Measurements from ENCODE around the gene MEF2B.

The MEF2B gene

DNA sequence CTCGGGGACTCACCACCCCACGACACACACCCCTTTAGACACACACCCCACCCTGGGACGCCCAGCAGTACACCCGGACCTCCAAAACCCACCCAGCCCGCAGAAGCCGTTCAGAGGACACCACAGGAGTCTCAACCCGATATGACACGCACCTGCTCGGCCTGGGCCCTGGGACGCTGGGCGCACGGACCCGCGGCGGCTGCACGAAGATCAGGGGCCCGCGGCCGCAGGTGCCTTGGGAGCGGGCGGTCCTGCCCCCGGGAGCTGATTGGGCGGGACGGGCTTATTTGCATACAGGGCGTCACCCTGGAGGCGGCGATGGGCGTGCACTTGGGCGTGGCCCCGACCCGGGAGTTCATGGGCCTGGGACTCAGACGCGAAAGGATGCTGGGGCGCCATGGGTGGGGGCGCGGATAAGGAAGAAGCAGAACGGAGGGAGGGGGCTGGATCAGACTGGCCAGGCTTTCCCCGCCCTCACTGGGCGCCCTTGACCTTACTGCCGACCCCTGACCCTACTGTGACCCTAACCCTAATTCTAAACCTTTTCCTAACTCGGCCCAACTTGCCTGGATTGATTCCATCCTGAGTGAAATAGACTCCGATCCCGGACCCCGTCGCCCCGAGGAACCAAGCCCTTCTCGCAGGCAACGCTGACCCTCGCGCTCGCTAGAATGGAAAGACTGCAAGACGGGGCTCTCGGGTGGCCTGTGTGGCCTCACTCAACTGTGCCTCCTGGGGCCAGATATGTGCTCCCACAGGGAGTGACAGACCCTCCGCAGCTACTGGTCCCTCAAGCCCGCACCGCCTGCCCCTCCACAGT is at the start of gene MEF2B:
MEF2B (minus strand) TSS at position 211 of the 820 bp plus-strand sequence. CDS start 19,528 bp downstream, outside the sequence.
- DNase-seq = peak; percentile 92

DNA sequence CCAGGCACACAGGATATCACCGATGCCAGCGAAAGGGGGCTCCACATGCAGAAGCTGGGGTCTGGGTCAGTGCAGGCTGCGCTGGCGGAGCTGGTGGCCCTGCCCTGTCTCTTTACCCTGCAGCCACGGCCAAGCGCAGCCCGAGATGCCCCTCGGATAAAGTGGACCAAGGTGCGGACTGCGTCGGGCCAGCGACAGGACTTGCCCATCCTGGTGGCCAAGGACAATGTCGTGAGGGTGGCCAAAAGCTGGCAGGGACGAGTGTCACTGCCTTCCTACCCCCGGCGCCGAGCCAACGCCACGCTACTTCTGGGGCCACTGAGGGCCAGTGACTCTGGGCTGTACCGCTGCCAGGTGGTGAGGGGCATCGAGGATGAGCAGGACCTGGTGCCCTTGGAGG is 48.8 kb upstream of the MEF2B start:
- no peak for DNase-seq

DNA sequence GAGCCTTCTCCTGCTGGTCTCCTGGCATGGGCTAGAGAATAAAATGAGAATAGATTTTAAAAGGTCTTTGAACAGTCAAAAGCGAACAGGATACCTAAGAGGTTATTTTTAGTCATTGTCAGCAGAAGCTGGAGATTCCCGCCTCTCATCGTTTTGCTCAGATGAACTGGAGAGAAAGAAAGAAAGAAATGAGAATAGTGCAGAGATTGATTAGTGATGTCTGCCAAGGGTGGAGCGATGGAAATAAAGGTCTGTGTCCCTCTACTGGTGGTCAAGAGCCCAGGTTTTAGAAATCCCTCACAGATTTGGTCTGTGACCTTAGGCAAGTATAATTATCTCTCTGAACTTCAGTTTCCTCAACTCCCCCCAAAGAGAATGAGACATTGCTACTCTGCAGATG is 47.0 kb upstream of the MEF2B start:
- no peak for DNase-seq

DNA sequence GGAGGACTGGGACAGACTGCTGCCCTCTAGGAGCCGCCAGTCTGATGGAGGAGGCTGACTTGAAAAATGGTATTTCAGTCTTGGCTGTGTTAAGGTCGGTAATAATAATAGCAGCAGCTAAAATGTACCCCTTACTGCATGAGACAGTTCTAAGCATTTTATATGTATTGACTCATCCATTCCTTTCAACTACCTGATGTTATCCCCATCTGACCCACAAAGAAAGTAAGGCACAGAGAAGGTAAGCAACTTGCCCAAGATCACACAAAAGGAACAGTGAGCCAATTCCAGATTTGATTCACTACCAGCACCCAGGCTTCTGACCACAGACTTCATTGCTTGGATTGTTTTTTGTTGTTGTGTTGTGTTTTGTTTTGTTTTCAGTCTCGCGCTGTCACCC is 45.7 kb upstream of the MEF2B start:
- DNase-seq = no peak

DNA sequence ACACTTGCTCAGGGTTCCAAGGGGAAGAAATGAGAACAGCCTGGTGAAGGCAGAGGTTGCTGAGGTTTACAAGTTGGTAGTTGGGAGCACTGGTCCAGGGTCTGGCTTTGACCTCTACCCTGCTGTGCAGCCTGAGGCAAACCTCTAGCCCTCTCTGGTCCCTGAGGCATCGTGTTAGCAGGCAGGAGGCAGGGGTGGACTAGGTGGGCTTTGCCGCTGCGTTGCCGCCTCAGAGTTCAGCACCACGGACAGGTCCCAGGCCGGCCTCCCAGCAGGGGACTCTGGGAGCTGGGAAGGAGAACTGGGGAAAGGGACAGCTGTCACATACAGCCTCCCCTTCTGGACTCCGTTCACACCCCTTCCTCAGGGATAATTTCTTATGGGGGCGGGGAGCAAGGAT is 44.8 kb upstream of the MEF2B start:
- DNase-seq = peak; percentile 71

DNA sequence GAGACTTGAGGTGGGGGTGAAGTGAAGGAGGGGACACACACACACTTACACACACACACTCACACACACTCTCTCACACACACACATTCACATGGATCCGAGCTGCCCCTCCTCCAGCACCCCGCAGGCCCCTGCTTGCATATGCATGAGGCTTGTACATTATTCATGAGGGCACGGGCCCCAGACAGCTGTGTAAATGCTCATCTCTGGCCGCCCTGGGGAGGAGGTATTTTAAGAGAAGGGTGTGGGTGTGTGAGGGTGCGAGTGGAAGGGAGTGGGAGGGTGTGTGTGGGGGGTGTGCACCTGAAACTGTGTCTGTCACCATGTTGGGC is 44.1 kb upstream of the MEF2B start:
- DNase-seq = no peak

DNA sequence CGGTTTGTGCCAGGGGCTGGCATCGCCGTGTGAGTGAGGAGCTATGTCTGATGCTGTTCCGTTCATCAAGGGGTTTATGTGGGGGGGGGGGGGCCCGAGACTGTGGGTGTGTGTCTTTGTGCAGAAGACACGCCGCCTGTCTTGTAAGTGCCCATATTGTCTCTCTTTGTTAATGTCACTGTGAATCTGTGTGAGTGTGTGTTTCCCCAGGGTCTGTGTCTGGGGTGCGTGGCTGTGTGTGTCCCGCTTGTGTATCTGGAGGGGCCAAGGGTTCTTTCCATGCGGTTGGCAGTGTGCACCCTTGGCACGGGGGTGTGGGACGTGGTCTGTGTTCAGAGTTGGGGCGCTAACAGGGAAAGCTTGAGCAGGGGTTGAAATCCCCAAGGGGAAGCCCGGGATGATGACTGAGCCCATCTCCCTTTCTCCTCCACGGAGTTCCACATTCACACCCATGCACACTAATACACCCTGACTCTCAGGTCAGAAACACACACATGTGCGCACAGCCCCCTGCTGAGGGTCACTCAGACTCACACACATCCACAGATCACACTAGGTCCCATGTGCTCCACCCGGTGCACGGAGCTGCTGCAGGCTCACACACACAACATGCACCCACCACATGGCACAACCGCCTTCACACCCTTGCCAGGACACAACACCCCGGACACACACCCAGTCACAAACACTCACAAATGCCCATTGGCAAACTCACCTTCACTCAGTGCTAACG is 43.5 kb upstream of the MEF2B start:
- no peak for DNase-seq

DNA sequence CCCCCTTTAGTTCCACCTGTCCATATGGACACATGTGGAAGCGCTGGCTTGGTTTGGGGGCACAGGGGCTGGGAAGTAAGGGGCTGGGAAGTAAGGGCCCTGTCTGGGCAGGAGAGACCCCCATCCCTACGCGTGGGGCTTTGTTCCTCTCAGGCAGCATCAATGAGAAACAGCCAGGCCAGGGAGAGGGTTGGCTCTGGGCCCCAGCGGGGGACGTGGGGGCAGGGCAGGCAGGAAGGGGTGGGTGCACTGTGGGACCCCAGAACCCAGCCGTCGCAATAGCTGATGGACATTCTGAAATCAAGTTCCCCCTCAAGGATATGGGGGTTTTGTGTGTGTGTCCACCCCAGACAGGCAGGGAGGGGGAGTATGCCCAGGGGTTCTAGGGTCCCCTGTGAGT is 42.9 kb upstream of the MEF2B start:
- DNase-seq = no peak

DNA sequence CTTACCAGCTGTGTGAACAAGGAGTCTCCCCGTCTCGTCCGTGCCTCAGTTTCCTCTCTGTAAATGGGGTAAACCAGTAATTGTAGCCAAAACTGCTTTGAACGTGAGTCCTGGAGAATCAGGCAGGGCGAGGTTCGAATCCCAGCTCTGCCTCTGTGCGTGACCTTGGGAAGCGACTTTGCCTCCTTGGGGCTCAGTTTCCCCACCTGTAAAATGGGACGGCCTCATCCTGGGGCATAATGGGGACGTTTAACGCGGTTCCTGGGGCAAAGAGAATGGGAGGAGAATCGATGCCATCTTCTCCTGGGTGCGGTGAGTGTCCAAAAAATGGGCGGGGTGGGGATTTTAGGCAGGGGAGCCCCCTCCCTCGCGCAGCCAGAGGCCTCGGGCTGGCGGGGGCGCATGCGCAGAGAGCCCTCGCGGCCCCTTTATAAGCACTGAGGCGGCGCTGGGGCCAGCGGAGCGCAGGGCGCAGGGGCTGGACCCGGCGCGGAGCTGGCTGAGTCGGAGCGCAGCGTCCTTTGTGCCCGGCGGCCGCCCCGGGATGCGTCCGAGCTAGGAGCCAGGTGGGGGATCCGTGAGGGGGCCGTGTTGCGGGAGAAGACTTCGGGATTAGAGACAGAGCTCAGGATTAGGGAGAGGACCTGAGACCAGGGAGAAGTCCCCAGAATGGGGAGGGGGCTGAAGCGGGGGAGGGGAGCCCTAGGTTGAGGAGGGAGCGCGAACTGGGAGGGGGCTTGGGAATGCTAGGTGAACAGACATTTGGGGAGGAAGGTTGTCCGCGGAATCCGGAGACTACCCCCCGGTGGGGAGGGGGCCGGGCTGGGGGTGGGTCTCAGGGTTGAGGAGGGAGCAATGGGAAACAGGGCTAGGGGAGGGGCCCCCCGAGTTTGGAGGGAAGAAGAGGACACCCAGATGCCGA is 41.7 kb upstream of the MEF2B start, which contains the start of gene NCAN:
NCAN (plus strand) TSS at position 460 of the 922 bp plus-strand sequence. CDS start 4,996 bp downstream, outside the sequence.
- DNase-seq = no peak

DNA sequence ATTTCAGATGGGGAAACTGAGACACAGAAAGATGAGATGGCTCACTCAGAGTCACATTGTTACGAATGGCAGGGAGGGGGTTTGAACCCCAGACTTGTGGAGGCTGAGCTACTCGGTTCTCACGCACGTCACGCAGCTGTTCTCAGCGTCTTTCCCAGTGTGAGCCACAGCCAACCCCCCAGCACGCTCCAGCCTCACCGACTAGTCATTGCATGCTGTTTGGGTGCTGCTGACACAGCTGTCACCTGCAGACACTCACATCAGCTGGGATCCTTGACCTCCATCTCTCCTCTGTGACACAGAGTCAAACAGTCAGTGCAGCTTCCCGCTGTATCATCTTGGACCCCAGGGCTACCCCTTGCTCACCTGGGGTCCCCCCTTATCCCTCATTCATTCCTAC is 39.3 kb upstream of the MEF2B start:
- DNase-seq = no peak

DNA sequence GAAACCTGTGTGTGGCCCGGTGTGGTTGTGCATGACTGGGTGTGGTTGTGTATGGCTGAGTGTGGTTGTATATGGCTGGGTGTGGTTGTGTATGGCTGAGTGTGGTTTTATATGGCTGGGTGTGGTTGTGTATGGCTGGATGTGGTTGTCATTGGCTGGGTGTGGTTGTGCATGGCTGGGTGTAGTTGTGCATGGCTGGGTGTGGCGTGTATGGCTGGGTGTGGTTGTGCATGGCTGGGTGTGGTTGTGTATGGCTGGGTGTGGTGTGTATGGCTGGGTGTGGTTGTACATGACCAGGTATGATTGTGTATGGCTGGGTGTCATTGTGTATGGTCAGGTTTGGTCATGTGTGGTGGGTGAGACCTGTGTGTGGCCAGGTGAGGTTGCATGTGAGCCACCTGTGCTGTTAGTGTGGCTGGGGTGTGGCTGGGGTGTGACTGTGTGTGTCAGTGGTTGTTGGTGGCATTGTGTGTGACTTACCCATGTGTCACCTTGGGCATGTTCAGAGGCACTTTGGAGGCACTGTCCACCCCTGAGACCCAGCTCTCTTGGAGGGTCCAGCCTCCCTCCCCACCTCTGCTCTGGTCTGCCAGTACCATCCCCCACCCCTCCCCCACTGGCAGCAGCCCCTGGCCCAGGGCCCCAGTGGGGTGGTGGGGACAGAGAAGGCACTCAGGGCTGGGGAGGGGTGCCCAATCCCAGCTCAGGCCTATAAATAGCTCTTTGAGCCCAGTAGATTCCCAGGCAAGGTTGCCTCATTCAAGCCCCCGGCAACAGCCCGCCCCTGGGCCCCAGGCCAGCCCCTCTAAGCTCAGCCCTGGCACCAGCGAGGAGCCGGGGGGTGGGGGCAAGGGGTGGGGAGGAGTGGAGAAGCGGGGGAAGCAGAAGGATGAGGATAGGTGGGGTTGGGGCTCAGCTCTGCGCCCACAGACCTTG is 37.8 kb upstream of the MEF2B start:
- no peak for DNase-seq

DNA sequence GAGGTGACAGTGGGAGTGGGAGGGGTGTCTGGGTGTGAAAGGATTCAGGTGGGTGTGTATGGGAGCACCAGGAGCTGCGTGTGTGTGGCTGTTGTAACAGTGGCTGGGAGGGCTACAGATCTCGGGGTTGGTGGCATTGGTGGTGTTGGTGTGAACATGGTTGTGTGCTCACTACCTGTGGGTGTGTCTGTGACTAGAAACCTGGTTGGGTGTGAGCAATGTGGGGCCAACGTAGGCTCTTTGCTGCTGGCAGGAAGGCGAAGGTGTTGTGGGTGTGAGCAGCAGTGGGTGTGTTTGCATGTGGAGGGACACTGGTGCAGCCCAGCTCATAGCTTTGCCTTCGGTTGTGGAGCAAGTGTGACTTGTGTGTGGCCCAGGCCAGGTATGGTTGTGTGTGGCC is 36.9 kb upstream of the MEF2B start:
- DNase-seq = no peak

DNA sequence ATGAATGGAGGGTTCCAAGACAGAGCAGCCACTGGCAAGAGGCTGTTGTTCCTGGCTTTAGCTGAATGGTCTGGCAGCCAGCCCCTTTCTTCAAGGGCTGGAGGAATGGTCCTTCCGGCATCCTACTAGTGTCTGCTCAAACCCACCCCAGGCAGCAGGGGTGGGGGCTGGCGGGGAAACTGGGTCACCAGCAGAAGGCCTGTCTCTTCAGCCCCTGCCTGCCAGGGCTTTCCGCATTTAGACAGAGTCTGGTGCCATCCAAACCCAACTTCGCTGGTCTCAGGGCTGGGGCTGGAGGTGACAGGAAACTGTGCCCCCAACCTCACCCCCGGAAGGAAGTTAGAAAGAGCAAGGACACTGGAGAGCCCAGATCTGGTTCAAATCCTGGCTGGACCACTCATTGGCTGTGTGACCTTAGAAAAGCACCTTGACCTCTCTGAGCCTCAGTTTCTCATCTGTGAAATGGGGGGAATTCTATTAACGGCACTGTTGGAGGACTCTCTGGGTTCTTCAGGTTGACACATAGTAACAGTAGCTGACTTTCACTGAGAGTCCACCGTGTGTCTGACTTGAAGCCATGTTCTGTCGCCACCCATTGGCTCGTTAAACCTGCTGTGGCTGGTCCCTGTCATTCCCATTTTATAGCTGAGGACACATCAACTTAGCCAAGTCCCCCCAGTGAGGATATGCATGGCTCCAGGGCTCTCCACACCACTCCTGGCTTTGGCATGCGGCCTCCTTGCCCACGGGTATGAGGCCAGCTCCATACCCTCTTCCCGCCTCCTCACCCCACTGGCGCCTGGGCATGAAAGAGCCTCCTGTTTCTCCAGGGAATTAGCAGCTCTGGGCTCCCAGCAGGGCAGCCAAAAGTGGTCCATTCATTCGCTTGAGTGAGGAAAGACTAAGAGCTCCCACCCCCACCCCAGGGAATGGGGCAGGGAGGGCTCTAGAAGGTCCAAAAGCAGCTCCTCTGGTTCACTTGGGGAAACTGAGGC is 35.6 kb upstream of the MEF2B start:
- DNase-seq = no peak

DNA sequence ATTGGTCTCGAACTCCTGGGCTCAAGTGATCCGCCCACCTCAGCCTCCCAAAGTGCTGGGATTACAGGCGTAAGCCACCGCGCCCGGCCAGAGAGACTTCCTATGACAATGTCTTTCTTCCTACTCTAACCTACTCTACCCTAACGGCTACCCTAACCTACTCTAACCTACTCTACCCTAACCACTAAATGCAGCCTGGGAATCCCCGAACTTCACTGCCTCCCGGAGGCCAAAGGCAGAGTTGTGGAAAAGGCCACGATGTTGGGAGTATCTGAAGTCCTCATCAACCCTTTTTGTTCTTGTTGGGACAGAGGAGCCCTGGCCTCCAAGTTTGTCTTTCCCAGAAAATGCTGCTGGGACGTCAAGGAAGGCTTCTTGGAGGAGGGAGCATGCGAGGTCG is 34.1 kb upstream of the MEF2B start:
- no peak for DNase-seq

DNA sequence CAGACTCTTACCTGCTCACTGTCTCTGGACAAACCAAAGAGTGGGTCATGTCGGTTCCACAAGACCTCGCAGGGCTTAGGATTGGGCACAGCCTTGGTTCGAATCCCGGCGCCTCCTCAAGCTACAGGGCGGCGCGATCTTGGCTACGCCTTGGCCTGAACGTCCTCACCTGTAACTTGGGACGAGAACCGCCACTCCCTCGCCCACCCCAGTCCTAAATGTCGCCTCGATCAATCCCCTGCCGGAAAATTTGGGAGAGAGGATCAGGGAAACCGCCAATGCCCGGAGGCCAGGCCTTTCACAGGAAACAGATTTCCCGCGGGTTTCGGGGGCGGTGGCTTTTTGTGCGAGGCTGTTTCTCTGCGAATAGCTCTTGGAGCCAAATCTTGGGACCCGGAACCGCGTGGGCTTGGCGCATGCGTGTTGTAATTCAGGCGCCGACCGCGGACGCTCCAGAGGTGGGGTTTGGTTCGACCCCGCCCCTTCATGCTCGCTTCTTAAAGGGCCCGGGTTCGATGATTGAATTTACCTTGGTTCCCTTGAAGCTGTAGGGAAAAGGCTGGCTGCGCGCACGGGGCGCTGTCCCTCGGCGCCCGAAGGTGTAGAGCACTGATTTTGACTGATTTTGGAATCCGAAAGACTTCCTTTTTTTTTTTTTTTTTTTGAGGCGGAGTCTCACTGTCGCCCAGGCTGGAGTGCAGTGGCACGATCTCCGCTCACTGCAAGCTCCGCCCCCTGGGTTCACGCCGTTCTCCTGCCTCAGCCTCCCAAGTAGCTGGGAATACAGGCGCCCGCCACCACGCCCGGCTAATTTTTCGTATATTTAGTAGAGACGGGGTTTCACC is 33.2 kb upstream of the MEF2B start, which contains the start of gene NR2C2AP:
NR2C2AP (minus strand) TSS at position 403 of the 845 bp plus-strand sequence; CDS start at position 49, 354 bp downstream.
- DNase-seq = peak; percentile 97

DNA sequence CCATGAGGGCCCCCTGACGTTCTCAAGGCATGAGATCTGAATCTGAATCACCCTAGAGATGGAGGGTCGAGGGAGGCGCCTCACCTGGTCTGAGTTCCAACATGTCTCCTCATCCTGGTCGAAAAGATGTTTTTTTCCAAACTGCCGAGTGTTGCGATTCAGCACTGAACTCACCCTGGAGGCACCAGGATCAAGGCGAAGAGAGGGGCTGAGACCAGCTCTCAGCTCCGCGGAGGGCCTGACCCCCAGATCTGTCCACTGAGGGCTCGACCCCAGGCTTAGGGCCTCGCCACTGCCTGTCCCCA is 32.6 kb upstream of the MEF2B start:
- DNase-seq = no peak

DNA sequence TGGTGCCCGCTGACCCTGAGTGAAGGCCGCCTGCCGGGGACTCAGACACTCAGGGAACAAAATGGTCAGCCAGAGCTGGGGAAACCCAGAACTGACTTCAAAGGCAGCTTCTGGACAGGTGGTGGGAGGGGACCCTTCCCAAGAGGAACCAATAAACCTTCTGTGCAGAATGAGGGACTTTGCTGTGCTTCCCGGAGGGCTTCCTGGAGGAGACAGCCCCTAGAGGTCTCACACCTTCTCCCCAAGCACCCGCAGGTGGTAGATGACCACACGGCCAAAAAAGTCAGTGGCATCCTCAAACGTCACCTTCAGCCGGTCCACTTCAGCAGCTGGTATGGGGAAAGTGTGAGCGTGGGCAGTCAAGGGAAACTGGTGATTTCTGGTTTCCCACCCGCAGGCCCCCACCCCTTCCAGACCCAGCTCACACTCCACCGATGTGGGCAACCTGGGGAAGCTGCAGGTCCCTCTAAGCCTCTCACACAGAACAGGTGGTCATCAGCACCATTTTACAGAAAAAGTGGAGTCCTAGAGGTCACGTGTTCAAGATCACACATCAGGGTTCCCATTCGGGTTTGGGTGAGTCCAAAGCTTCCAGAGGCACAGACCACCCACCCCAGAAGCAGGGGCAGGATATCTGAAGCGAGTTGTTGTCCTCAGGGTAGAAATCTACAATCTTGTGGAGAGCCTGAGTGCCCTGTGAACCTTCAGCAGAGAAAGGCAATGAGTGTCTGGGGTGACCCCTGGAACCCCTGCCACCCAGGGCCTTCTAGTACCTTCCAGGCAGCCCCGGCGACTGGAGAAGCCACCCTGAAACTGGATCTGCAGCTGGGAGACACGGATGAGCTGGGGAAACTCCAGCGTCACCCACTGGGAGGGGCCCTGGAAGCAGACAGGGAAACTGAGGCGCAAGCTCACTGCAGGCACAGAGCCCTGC is 31.9 kb upstream of the MEF2B start:
- no peak for DNase-seq

DNA sequence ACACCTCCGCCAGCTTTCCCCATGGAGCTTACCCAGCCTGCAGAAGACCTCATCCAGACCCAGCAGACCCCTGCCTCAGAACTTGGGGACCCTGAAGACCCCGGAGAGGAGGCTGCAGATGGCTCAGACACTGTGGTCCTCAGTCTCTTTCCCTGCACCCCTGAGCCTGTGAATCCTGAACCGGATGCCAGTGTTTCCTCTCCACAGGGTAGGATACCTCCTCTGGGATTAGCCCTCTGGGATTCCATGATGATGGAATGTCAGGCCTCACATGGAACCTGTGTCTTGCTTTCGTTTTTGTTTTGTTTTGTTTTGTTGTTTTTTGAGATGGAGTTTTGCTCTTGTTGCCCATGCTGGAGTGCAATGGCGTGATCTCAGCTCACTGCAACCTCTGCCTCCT is 23.9 kb upstream of the MEF2B start:
- no peak for DNase-seq
